ENCODE measurements around the gene PXMP2. TPM values are rescaled to one million over a fixed set of nuclear protein-coding genes. Genes with fewer than 3 reads are reported as not detected.
A peak's percentile ranks its signal among the peaks of the same experiment; 100 is the strongest.

PXMP2 gene
- polyA plus RNA-seq, 3 donors, result 2.9 to 9.2 (median 8.7) TPM

DNA sequence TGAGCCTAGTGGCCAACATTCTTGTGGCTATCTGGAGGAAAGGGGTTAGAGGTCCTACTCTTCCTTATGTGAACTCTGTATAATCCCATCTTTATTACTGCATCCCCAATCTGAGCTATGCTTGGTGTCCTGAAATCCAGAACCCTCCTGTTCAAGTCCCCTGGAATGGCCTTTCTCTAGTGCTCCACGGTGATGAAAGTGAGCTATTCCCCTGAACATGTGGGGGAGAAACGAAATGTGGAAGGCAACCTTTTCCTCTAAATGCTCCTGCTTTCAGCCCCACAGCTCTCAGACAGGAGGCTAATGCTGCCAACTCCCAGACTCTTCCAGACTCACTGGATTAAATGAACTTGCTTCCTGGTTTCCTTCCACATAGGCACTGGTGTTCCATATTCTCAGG, 20.8 kb downstream of the PXMP2 start:
- no peak overlapping the region for H3K4me2 ChIP-seq (replicated peaks; ENCODE audit: extremely low read depth, low read length, poor library complexity, severe bottlenecking)
- TF ChIP-seq, protein P1, sequence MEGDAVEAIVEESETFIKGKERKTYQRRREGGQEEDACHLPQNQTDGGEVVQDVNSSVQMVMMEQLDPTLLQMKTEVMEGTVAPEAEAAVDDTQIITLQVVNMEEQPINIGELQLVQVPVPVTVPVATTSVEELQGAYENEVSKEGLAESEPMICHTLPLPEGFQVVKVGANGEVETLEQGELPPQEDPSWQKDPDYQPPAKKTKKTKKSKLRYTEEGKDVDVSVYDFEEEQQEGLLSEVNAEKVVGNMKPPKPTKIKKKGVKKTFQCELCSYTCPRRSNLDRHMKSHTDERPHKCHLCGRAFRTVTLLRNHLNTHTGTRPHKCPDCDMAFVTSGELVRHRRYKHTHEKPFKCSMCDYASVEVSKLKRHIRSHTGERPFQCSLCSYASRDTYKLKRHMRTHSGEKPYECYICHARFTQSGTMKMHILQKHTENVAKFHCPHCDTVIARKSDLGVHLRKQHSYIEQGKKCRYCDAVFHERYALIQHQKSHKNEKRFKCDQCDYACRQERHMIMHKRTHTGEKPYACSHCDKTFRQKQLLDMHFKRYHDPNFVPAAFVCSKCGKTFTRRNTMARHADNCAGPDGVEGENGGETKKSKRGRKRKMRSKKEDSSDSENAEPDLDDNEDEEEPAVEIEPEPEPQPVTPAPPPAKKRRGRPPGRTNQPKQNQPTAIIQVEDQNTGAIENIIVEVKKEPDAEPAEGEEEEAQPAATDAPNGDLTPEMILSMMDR (IDR thresholded peaks at IDR 0.05), result no peak
- peaks cover 12 to 13% of the 10 kb centered on the region in 2 donors for H3K36me3 Mint-ChIP-seq
- H3K4me3 ChIP-seq (replicated peaks in 1 of 3; ENCODE audit: low read depth in 2 of 3, low read length in 3 of 3), result no peak overlapping the region
- intact Hi-C loops (cut with micrococcal nuclease), result no loop called here
- H3K4me1 ChIP-seq (ENCODE audit: control insufficient read depth in 1 of 2, insufficient read depth in 2 of 2, low read length in 2 of 2), result peaks cover 16 to 20% of the 10 kb centered on the region in 2 donors
- H3K27ac ChIP-seq (ENCODE audit: low read depth in 1 of 2, low read length in 2 of 2), result no peak overlapping the region
- H3K4me1 Mint-ChIP-seq, result peaks cover 15% of the 10 kb centered on the region
- H3K27me3 Mint-ChIP-seq (ENCODE audit: low read depth in 3 of 3), result peaks cover 0 to 2% (median 2%) of the 10 kb centered on the region in 3 donors
- H4K20me1 ChIP-seq (ENCODE audit: insufficient read depth, low read length), result peaks cover 3% of the 10 kb centered on the region
- DNase-seq, result no peak
- H3K27me3 ChIP-seq (ENCODE audit: control insufficient read depth in 2 of 2, insufficient read depth in 2 of 2, low read length in 2 of 2), result no peaks in the 10 kb centered on the region
- H3K79me2 ChIP-seq (ENCODE audit: insufficient read depth, low read length), result peaks cover 28% of the 10 kb centered on the region
- no peaks in the 10 kb centered on the region for H3K9me3 ChIP-seq (replicated peaks in 1 of 2; ENCODE audit: control insufficient read depth in 1 of 2, insufficient read depth in 1 of 2, low read length in 2 of 2)
- WGBS (ENCODE audit: insufficient coverage), result 80% methylated on average over 1 of the region's 2 CpGs
- H3K9ac ChIP-seq (ENCODE audit: insufficient read depth, low read length, poor library complexity, severe bottlenecking), result no peak overlapping the region
- H3K9me3 Mint-ChIP-seq, result peaks cover 0 to 2% (median 0%) of the 10 kb centered on the region in 7 donors
- no peaks in the 10 kb centered on the region for H3K36me3 ChIP-seq (replicated peaks in 1 of 2; ENCODE audit: control insufficient read depth in 1 of 2, insufficient read depth in 2 of 2, low read length in 2 of 2)
- peak overlapping the region in 1 of 7 donors; percentile 3 for H3K27ac Mint-ChIP-seq
- no peak overlapping the region for H2AFZ ChIP-seq (ENCODE audit: insufficient read depth, low read depth, low read length, poor library complexity, severe bottlenecking)
- no peak overlapping the region for H3K4me3 Mint-ChIP-seq

DNA sequence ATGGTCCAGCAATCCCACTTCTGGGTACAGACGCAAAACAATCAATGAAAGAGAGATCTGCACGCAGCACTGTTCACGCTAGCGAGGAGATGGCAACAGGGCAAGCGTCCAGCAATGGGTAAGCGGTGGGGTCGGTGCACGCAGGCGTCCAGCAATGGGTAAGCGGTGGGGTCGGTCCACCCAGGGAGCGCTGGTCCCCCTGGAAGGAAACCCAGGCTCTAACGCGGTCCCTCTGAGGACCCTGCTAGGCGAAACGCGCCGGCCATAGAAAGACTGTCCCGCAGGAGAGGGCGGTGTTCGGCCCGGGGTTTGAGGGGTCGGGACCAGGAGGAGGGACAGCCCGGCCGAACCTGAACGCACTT, 22.6 kb downstream of the PXMP2 start:
- H3K4me2 ChIP-seq (replicated peaks; ENCODE audit: extremely low read depth, low read length, poor library complexity, severe bottlenecking), result peak overlapping the region; percentile 94
- peaks cover 3 to 9% of the 10 kb centered on the region in 2 donors for H3K36me3 ChIP-seq (replicated peaks in 1 of 2; ENCODE audit: control insufficient read depth in 1 of 2, insufficient read depth in 2 of 2, low read length in 2 of 2)
- TF ChIP-seq, protein P1 (IDR thresholded peaks at IDR 0.05), result no peak
- H3K79me2 ChIP-seq (ENCODE audit: insufficient read depth, low read length), result peaks cover 43% of the 10 kb centered on the region
- Mint-ChIP-seq H3K27me3 (ENCODE audit: low read depth in 3 of 3) (peaks cover 0 to 2% (median 2%) of the 10 kb centered on the region in 3 donors), H3K4me1 (peaks cover 15% of the 10 kb centered on the region), H3K27ac (peak overlapping the region; percentile 57 to 87 (median 83)), H3K4me3 (peak overlapping the region; percentile 89 to 97), H3K9me3 (peaks cover 0 to 2% (median 0%) of the 10 kb centered on the region in 7 donors), H3K36me3 (peaks cover 6 to 17% of the 10 kb centered on the region in 2 donors)
- WGBS (ENCODE audit: insufficient coverage), result 2% methylated on average over 26 of the region's 26 CpGs
- peak overlapping the region; percentile 99 for H2AFZ ChIP-seq (ENCODE audit: insufficient read depth, low read depth, low read length, poor library complexity, severe bottlenecking)
- no peaks in the 10 kb centered on the region for H3K27me3 ChIP-seq (ENCODE audit: control insufficient read depth in 2 of 2, insufficient read depth in 2 of 2, low read length in 2 of 2)
- DNase-seq, result peak in 1 of 3 donors; percentile 9
- peak overlapping the region; percentile 56 to 97 (median 92) for H3K4me3 ChIP-seq (replicated peaks in 1 of 3; ENCODE audit: low read depth in 2 of 3, low read length in 3 of 3)
- intact Hi-C loops (cut with micrococcal nuclease), result loop anchor here in 1 of 2 donors (5.0 to 10.0 kb wide), 2 partner anchors 52 to 115 kb away; partner anchors contain the start of genes ANKLE2 and GOLGA3
- peak overlapping the region; percentile 42 to 74 for H3K27ac ChIP-seq (ENCODE audit: low read depth in 1 of 2, low read length in 2 of 2)
- H3K9me3 ChIP-seq (replicated peaks in 1 of 2; ENCODE audit: control insufficient read depth in 1 of 2, insufficient read depth in 1 of 2, low read length in 2 of 2), result no peaks in the 10 kb centered on the region
- H3K9ac ChIP-seq (ENCODE audit: insufficient read depth, low read length, poor library complexity, severe bottlenecking), result peak overlapping the region; percentile 78
- H4K20me1 ChIP-seq (ENCODE audit: insufficient read depth, low read length), result peaks cover 8% of the 10 kb centered on the region
- H3K4me1 ChIP-seq (ENCODE audit: control insufficient read depth in 1 of 2, insufficient read depth in 2 of 2, low read length in 2 of 2), result peaks cover 16 to 20% of the 10 kb centered on the region in 2 donors
